HL-60/S4 treated with phorbol 12-myristate 13-acetate at 8.2 ng/mL for 4 days and 3 days (cell line): ENCODE measurements around the gene CEND1.

ENCODE experiments used
- in situ Hi-C: fragments of 300-500 bp; cut with MboI; formaldehyde crosslinking; loops from 2 replicates; pipeline ENCODE4 v1.15.0; 2022; ENCODE audit warnings: low sequenced_read_pairs

Gene CEND1

DNA sequence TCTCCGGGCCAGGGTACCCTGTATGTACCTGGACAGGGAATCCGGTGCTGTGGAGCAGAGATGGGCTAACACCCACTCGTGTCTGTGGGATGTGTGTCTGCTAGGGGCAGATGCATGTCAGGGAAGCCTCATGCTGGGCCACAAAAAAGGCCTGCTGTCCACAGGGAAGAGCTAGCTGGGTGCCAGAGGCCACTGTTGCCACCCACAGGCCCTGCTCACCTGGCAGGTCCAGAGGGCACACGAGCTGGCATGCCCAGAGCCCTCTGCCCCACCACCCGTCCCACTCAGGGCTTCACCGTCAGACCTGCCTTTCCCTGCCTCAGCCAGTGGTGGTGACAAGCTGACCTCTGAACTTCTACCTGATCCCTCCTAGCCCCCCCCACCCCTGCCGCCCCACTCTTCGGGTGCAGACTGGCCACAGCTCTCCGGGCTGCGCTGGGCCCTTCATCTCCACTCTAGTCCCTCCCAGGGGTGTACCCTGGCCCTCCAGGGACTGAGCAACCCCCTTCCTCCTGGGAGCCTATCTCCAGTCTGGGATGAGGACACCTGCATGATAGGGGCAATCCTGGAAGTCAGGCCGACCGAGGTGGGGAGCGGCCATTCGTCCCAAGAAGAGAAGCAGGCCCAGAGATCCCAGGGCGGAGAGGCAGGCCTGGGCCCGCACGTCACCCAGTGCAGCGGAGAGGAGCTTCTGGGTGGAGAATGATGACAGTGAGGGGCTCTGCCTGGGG is 6.8 kb upstream of the CEND1 start:
- in situ Hi-C loops = no loop called here

DNA sequence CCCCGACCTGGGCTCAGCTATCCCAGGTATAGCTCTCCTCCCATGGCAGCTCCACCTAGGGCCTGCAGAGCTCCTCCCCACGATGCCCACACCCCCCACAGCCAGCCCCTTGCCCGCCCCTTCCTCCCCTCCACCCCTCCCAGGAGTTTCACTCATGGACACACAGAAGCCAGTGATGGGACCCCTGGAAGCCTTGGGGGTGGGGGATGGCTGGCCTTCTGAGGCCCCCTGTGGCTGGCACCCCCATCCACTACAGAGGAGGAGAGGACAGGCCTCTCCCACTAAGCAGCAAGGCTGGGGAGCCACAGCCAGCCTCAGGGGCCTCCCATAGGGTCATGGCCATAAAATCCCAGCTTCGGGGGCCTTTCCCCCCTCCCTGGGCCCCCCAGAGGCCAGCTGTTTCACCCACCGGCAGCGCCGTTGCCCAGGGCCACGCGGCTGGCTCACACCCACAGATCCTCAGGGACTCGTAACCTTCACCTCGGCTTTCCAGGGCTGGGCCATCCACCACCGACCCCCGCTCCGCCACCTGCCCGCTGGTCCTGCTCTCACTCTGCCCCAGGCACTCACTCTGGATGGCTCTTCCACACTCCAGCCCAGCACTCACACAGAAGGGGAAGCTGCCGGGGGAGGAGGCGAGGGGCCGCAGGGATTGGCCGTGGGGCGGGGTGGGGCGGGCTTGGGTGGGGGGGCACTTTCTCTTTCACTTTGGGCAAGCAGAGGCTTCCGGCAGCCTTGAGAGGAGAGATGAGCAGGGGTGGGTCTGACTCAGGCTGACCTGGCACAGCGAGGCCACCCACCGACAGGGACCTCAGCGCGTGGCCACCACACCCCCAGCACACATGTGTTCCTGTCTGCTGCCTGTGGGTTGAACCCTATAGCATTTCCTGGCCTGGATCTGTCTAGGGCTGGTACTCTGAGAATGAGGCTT is 6.0 kb upstream of the CEND1 start:
- in situ Hi-C loops = no loop called here

DNA sequence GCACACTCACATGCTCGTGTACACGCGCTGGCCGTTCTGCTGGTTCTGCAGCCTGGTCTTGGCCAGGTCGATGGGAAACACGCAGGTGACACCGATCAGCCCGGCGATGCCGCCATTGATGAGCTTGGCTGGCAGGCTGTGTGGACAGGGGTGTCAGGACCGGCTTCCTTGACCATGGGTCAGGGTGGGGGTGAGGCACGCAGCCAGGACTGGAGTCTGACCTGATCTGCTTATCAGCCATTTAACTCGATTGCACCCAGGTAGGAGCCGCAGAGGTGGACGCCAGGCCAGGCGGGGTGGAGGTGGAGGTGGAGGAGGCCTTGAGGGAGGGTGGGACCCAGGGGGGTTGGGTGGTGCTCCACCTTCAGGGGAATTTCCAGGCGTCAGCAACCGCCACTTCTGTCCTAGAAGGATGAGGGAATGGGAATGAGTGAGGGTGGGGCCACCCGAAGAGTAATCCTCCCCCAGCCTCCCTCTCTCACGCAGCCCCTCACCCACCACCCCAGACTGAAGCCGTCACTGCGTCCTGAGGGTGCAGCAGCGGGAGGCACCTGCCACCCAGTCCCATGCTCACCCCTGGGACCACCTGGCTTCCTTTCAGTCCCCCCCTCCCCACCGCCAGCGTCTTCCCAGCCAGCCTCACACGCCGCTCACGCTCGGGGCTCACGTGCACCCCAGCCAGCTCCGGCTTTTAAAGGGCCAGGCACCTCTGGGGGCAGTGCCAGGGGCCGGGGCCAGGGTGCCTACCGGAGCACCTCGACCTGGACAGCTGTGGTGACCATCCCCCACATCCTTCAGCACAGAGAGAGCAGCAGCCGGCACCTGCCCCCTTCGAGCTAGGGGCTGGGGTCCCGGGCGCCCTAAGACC is 5.1 kb upstream of the CEND1 start:
- in situ Hi-C loops = no loop called here

DNA sequence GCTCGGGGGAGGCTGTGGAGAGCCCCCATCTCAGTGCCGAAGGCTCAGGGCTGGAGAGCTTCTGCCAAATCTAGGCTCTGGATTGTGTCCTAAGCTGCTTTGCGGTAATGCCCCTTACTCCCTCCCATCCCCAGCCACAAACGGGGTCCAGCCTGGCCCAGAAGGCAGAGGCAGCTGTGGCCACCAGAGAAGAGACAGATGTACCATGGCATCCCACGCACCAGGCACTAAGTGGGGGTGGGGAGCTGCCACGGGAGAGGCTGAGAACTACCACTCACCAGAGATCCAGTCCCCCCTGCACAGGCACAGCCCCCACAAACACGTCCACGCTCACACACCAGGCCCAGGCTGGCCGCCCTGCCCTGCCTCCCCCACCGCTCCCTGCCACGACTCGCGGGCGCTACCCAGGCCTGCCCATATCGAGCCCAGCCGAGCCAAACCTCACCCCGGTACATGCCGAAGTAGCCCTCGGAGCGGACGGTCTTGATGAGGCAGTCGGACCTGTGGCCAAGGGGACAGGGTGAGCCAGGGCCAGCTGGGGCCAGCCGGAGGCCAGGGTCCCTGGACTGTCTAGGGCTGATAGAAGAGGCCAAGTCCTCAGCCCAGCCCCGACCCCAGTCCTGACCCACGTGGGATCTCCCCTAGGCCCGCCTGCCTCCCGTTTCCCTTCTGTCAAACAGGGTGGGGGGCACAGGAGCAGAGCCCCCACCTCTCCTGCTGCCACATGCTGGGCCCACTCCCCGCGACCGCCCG is 4.3 kb upstream of the CEND1 start:
- in situ Hi-C loops = no loop called here

DNA sequence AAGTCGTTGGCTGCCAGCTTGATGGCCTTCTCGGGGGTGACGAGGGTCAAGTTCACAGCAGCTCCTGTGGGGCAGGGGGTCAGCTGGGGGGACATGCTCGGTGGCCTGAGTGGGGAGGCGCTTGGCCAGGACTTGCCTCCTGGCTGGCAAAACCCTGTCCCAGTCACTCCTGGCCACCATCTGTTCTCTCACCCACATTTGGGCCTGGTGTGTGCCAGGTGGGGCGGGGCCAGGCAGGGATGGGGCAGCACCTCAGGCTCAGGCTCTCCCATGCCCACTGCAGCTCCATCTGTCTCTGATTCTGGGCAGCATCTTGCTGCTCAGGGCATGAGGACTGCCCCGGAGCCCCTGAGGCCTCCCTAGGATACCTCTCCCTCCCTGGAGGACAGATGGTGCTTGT is 3.7 kb upstream of the CEND1 start:
- in situ Hi-C loops = no loop called here

DNA sequence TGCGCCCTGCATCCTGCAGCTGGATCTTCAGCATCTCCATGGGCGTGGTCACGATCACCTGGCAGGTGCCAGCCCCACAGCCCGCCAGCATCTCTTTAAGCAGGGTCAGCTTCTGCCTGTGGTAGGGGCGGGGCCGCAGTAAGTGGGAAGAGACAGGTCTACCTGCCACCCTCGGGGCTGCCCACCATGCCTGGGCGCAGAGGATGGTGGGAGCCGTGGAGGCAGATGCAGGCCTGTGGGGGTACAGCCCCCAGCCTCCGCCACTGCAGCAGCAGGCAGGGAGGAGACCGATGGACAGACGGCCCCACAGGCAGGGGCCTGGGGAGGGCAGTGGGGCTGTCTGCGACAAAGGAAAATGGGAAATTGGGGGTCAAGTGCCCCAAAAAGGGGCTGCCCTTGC is 3.0 kb upstream of the CEND1 start:
- in situ Hi-C loops = no loop called here

DNA sequence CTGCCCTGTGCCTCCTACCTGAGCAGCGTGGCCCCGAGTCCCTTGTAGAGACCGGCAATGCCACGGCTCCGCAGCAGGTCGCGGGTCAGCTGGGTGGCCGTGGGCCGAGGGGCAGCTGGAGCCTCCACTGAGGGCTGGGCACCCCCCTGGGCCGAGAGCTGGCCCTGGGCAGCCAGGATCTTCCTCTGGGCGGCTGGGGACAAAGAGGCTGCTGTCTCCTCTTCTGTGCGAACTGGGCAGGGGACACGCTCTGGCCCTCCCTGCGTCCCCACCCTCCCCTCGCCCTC is 2.6 kb upstream of the CEND1 start:
- in situ Hi-C loops = no loop called here

DNA sequence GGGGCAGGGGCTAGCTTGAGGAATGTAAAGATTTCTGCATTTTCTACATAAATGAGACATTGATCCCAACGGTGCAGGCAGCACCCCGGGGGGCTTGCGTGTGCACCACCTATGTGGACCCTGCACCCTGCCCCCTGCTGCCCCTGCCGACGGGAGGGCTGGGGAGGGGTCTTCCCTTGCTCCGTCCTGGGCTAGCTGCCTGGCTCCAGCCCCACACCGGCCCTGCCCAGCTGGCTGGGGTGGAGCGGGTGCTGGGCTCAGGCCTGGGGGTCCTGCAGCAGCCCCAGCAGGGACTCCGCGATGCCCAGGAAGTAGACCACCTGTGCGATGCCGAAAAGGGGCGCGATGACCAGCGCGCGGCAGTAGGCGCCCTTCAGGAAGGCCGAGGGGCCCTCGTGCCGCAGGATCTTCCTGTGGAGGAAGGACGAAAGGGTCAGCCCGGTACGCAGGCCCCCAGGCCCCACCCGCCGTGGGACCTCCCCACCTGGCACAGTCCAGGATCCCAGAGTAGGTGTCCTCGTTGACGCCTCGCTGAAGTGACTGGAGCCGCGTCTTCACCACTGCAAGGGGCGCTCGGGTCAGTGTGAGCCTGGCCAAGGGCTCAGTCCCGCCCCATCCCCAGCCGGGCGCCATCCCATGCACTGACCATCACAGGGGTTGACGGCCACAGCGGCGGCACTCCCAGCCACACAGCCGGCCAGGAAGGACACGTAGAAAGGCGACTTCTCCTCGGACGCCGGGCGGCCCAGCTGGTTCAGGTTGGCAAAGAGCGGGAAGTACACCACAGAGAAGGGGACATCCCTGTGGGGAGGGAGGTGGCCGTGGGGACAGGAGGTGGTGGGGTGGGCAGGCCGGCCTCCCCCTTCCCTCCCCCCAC is 2.0 kb upstream of the CEND1 start:
- in situ Hi-C loops = no loop called here

DNA sequence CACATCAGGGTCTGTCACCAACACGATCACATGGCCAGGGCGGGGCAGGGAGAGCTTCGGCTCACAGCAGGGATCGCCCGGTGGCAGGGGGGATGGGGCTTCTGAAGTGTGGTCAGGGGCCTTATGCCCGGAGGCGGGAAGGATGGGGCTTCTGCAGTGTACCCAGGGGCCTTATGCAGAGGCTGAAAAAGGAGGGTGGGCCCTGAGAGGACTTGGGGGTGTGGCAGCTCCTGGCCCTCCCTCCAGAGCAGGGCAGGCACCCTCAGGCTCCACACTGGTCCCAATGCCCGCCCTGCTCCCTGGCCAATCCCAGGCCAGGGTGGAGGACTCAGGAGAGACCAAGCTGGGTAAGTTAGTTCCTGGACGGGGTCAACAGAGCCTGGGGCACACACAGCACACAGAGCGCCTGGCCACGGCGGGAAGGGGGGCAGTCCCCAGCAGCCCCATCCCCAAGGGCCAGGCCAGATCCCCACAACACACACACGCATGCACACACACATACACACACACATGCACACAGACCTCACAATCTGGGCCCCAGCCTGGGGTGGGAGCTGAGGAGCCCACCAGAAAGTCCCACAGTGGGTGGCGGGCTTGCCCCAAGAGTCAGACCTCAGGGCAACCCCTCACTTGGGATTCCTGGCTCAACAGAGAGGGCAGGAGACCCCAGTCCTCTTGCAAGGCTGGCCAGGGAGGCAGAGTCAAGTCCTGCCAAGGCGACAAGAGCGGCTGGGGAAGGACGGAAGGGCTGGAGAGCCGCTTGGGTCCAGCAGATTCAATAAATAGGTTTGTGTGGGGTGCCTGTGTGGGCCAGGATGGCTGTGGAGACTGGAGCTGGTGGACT is 1.1 kb upstream of the CEND1 start:
- in situ Hi-C loops = no loop called here

DNA sequence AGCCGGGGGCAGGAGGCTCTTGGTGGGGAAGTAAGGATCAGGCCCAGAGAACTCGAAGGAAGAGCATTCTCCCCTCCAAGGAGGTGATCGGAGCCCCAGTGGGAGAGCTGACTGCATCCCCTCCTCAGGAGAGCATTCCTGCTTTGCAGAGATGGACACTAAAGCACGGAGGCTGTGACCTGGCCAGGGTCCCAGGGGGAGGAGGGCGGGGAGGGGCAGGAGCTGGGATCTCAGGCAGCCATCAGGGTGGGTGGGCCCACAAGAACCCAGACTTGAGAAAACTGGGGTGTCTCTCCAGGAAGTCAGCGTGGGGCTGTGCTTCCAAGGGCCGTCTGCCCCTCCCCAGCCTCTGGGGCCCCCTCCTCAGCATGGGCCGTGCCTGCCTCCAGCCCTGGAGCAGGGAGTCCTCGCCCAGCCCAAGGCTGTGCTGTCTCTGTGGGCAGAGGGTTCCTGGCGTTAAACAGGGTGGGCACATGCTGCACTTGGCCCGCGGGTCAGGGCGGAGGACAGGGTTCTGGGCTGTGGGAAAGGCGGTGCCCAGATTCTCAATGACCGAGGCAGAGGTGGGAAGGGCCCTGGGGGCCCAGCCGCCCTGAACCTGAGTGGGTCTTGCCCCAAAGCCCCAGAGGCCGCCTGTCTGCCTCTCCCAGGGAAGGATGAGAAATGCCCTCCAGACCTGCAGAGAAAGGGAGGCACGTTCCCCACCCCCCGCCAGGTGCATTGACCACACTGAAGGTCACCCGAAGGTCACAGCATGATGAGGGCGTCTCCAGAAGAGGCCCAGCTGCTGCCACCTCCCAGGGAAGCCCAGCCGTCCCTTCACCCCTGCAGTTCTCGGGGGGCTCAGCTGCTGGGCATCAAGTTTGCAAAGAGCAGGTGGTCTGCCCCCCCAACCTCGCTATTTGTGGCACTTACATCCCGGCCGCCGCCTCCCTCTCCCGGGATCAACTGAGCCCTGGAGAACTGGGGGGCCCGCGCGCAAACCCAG is 643 bp downstream of the CEND1 start:
- in situ Hi-C loops = no loop called here

DNA sequence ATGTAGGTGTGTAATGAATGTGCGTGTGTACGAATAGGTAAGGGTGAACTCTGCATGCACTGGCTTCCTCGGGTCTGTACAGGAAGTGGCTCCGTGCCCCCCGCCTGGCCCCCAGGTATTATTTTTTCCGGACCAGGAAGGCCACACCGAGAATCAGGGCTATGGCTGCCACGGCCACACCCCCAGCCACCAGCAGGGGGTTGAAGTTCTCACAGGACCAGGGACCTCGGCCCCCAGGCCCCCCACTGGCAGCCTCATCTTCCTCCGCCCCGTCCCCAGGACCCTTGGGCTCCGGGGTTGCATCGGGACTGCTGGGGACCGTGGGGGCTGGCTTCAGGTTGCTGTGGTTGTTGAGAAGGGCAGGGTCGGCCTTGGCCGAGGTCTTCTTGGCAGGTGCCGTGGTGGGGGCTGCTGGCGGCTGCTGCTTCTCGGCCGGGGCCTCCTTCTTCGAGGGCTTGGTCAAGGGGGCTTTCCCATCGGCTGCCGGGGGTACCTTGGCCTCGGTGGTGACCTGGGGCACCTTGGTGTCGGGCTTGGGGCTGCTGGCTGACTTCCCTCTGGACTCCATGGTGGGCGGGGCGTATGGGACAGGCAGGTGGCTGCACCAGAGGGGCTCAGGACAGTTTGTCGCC is 1.8 kb downstream of the CEND1 start:
- in situ Hi-C loops = no loop called here

DNA sequence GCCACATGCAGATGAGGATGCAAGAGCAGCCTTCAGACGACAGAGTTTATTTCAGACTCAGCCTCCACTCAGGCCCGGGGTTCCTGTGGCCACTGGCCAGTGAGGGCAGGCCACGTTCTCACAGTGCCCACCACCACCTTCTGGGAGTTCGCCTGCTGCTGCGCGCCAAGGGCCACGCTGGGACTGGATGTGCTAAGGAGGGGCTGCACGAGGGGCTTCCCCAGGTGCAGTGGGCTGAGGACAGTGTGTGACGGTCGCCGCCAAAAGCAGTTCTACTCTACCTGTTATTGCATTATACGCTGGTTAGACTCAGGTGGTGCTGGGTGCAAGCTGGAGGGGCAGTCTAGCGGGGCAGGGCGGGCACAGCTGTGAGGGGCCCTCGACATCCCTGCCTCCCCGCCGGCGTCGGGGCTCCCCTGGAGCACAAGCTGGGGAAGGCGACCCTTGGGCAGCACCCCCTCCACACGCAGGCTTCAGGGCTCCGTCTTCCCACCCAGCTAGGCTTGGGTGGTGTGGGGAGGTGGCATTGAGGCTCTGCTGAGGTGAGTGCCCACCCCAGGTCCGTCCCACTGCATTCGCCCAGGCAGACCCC is 2.7 kb downstream of the CEND1 start:
- in situ Hi-C loops = no loop called here

DNA sequence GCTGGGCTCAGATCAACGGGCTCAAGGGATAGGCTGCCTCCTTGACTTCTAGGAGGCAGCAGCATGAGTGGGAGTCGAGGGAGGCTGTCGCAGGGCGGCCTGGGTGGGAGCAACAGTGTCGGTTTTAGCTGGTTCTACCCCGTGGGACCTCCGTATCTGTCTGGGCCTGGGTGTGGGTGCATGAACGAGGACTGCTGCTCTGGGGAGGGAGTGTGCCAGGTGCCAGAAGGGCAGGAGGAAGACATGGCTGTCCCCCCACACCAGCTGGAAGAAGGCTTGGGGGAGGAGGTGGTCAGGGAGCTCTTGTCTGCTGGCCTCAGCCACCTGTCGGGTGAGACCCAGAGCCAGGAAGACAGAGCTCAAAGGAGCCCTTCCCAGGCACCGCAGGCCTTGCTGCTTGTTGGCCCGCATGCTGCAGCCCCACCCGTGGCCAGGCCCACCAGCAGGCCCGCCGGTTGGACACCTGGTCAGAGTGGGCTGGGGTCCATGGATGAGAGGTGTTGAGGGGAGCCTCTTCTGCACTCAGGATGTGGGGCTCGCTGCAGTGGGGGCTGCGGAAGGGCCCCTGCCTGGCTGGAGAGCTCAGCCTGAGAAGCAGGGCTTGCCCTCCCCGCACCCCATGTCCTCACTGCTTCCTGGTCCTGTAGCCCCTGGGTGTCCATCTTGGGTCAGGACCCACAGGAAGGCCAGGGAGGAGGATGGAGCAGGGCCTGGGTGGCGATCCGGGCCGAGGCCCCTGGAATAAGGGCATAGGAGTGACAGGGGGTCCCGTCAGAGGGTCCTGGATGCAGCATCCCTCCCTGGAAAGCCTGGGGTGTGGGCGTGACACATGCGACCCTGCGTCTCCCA is 3.4 kb downstream of the CEND1 start:
- in situ Hi-C loops = no loop called here

DNA sequence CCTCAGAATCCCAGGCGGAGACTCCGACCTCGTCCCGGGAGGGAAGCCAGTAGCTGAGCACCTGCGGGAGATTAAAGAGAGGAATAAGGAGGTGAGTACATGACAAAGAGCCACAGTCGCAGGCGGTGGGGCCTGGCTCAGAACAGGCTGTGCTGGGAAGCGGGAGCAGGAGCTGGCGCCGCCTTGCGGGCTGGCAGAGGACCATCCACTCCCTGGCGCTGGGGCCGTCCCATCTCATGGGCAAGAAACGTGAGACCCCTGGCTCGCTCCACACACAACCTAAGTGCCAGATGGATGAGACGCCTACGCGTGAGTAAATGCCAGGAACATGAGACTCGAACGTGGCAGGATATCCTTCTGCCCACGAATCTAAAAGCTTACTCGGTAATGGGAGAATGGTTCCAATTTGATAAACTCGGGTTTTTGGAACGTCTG is 6.3 kb downstream of the CEND1 start:
- in situ Hi-C loops = no loop called here

DNA sequence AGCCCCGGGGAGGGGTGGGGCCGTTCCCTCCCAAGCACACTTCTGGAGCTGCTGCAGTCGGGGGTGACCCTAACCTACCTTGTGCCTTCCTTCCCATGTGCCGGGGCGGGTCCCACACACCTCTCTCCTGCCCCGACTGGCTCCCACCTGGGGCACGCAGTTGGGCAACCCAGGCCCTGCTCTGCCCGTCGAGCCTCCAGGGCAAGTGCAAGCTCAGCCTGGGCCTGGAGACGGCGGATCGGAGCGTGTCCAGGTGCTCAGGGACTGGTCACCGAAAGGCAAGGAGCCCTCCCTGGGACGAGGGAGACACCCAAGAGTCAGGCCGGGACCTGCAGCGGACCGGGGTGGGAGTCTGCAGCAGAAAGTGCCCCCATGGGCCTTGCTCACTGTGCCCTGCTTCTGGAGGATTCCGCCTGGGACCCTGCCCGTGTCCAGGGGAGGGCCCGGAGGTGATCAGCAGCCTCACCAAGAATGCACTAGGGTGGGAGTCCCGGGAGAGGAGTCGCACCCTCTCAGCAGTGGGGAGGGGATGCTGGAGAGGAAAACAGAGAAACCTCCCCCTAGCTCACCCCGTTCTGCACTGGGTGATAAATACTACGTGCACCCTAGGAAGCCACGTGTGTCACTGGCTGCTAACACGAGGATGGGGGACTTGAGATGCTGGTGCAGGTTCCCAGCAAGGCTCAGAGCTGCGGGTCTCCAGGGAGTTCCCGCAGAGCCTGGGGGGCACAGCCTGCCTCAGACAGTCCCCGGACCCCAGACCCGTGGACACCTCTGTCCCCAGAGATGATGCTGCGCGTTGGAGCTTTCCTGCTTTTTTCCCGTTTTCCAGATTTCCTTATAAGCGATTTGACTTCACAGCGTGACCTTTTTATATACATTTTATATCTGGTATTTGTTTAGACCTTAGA is 7.4 kb downstream of the CEND1 start:
- in situ Hi-C loops = no loop called here
